D721Med (cell line): ENCODE measurements around the gene LMNA.

Source experiments
- DNase-seq: peaks from one replicate; pipeline ENCODE4 v3.0.0; 2011; ENCODE audit warnings: low spot score; ENCODE audit not compliant: insufficient read length
- FAIRE-seq: peaks from 2 replicates; lab custom pipeline; 2011; peaks lifted over from hg19 to GRCh38; lab: Jason Lieb, UNC
- CTCF ChIP-seq: IDR thresholded peaks from 2 replicates; pipeline ENCODE4 v1.5.1; 2012; ENCODE audit warnings: mild to moderate bottlenecking, control low read depth; ENCODE audit not compliant: insufficient read depth; ENCODE audit errors: missing control alignments

The LMNA gene

DNA sequence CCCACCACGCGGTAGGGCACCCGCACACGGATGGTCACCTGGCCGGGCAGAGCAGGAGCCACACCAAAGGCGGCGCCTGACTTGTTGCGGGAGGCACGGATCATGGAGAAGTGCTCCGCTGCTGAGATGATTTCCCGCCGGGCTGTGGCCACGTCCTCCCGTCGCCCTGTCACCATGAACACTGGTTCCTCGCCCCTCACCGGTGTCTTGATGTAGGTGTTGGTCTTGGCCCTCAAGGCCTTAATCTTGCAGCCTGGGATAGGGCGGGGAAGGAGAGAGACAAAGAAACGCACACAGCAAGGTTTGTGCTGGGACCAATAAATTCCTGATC lies 37.1 kb upstream of the LMNA start:
- FAIRE-seq: no peak

DNA sequence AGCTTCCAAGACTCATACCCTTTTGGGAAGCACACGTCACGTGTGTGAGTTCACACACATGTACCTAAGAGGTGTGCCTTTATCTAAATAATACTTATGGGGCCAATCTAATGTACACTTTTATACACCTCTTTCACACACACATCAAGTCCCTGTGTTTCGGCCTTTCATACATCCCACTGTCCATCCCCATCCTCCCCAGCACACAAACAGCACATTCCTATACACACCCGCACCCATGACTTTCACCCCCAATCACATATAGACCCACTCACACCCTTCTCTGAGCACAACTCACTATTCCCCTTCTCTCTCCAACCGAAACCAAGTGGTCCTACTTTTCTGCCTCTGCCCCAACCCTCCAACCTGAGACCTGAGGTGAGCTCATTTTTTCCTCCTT lies 35.8 kb upstream of the LMNA start:
- no peak for TF ChIP-seq CTCF
- FAIRE-seq: no peak
- DNase-seq: no peak

More for the DNA sequence above, 37.1 kb upstream of the LMNA start:
- TF ChIP-seq CTCF: no peak
- no peak for DNase-seq

DNA sequence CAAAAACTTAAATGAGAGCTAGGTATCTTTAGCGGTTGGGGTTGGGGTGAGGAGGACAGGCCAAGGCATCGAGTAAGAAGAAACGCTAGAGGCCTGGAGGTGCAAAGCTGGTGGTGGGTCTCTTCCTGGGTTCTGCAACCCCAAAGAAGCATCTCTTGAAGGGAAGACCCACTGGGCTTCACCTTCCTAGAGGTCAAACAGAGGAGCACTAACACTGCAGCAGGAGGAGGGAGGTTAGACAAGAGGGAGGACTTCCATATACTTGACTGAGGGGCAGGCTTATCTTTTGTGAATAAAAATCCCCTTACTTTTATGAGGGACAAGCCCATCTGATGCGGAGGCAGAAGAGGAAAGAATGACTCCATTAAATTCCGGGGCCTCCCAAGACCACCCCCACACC lies 34.7 kb upstream of the LMNA start:
- FAIRE-seq (no peak), DNase-seq (no peak)
- no peak for TF ChIP-seq CTCF

- DNase-seq: no peak
- TF ChIP-seq CTCF: no peak
- no peak for FAIRE-seq
Observed at GRCh38 chr1:156080241-156080862, 34.2 kb upstream of the LMNA start.

GRCh38 chr1:156080863-156081179 lies 33.7 kb upstream of the LMNA start:
- FAIRE-seq: no peak

DNA sequence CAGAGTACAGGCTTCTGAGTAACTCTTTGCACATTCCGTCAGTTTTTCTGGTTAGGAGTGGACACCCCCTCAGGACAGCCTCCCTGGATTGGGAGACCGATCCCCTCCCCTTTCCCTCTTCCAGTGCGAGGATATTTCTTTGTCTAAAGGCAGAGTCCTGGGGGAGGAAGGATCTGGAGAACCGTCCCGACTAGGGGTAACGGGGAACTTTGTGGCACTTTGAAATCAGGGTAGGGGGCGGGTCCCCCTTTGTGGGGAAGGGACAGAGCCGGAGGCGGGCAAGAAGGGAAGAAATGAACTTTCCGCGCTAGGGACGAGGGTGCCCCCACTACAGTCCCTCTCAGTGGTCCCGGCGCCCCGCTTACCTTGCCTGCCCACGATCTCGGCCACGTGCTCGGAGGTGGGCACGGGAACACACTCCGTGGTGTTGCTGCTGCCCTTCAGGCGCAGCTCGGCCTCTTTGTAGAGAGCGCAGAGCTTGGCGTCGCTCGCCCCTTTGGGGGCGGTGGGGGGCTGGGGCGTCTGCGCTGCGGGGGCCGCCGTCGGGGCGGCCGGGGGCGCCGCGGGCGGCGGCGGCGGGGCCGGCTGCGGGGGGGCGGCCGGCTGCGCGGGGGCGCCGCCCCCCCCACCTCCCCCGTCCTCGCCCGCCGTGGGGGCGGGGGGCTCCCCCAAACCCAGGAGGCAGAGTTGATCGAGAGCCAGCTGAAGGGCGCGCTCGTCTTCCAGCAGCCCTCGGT lies 33.2 kb upstream of the LMNA start:
- no peak for FAIRE-seq

More at GRCh38 chr1:156080863-156081179, 33.7 kb upstream of the LMNA start:
- no peak for DNase-seq
- TF ChIP-seq CTCF: no peak

More for the DNA sequence above, 33.2 kb upstream of the LMNA start:
- no peak for TF ChIP-seq CTCF
- DNase-seq: no peak
